Loucy (cell line): Measurements from ENCODE around the gene CD244.

Experiments used
- H2AFZ ChIP-seq: fragments of 200-600 bp; sonication (generic); 2 replicates; pipeline ENCODE4 v1.6.0; 2016; ENCODE audit warnings: antibody characterized with exemption, mild to moderate bottlenecking, low read length, moderate library complexity
- H3F3A ChIP-seq: fragments of 200-600 bp; 2 replicates; pipeline ENCODE4 v1.6.0; 2016; ENCODE audit warnings: antibody characterized with exemption, low read depth, mild to moderate bottlenecking
- H3K27me3 ChIP-seq: fragments of 200-600 bp; sonication (generic); 2 replicates; pipeline ENCODE4 v1.6.1; 2014; ENCODE audit warnings: low read length, mild to moderate bottlenecking; ENCODE audit not compliant: insufficient read depth, poor library complexity, severe bottlenecking
- H3K36me3 ChIP-seq: fragments of 200-600 bp; sonication (generic); 2 replicates; pipeline ENCODE4 v1.6.1; 2016; ENCODE audit warnings: low read length; ENCODE audit not compliant: insufficient read depth
- H3K4me1 ChIP-seq: fragments of 200-600 bp; sonication (generic); 2 replicates; pipeline ENCODE4 v1.5.1; 2014; ENCODE audit warnings: low read length, mild to moderate bottlenecking; ENCODE audit not compliant: insufficient read depth, poor library complexity, severe bottlenecking
- H3K4me2 ChIP-seq: fragments of 200-600 bp; sonication (generic); 2 replicates; pipeline ENCODE4 v1.6.0; 2014; ENCODE audit warnings: antibody characterized with exemption, low read length, low read depth, mild to moderate bottlenecking; ENCODE audit not compliant: poor library complexity, severe bottlenecking
- H3K4me3 ChIP-seq: fragments of 200-600 bp; sonication (generic); 2 replicates; pipeline ENCODE4 v1.5.1; 2014; ENCODE audit warnings: low read length, mild to moderate bottlenecking, mixed read lengths; ENCODE audit not compliant: poor library complexity, severe bottlenecking
- H3K79me2 ChIP-seq: fragments of 200-600 bp; sonication (generic); 2 replicates; pipeline ENCODE4 v1.6.1; 2014; ENCODE audit warnings: low read length; ENCODE audit not compliant: insufficient read depth
- H3K9ac ChIP-seq: fragments of 200-600 bp; sonication (generic); 2 replicates; pipeline ENCODE4 v1.6.0; 2014; ENCODE audit warnings: mild to moderate bottlenecking, low read depth, low read length, moderate library complexity; ENCODE audit not compliant: poor library complexity, severe bottlenecking
- H3K9me2 ChIP-seq: fragments of 200-600 bp; sonication (generic); replicated peaks from 2 replicates; pipeline ENCODE4 v1.6.1; 2016; ENCODE audit warnings: low read depth, low read length, mixed read lengths
- H3K9me3 ChIP-seq: fragments of 200-600 bp; sonication (generic); 2 replicates; pipeline ENCODE4 v1.6.1; 2014; ENCODE audit warnings: mild to moderate bottlenecking, antibody characterized with exemption, low read length, low read depth; ENCODE audit not compliant: insufficient read depth
- H4K20me1 ChIP-seq: fragments of 200-600 bp; sonication (generic); 2 replicates; pipeline ENCODE4 v1.6.0; 2014; ENCODE audit warnings: antibody characterized with exemption, low read length, mild to moderate bottlenecking; ENCODE audit not compliant: insufficient read depth, poor library complexity, severe bottlenecking
- CTCF ChIP-seq: fragments of 200-600 bp; sonication (generic); conservative IDR thresholded peaks from 2 replicates; pipeline ENCODE4 v1.5.1; 2014; ENCODE audit warnings: mild to moderate bottlenecking, antibody characterized with exemption, low read length
- EZH2phosphoT487 ChIP-seq: fragments of 200-600 bp; IDR thresholded peaks from 2 replicates; pipeline ENCODE4 v1.6.1; 2018; ENCODE audit warnings: antibody characterized with exemption, mild to moderate bottlenecking, moderate library complexity, borderline replicate concordance

CD244 gene

GRCh38 chr1:160853754-160854153 lies 8.9 kb downstream of the CD244 start:
- no peak for TF ChIP-seq CTCF
- Histone ChIP-seq H3K36me3 (peaks cover 6% of the 10 kb centered on the region; the same call in 1 of the 2 replicates), H3K79me2 (peaks cover 95% of the 10 kb centered on the region), H3K9ac (peak overlapping the region; percentile 86), H3K9me2 (no peaks in the 10 kb centered on the region), H2AFZ (no peak overlapping the region), H3K4me1 (peaks cover 71% of the 10 kb centered on the region), H3K4me3 (peak overlapping the region; percentile 29), H3K27me3 (no peaks in the 10 kb centered on the region), H3K9me3 (0 out of 2 replicates have a peak, but pooled peaks cover 3% of the 10 kb centered on the region), H3F3A (peaks cover 13% of the 10 kb centered on the region; the same call in 1 of the 2 replicates), H4K20me1 (peaks cover 5% of the 10 kb centered on the region), H3K4me2 (peak overlapping the region; percentile 96)

- H3K27me3 ChIP-seq, result no peaks in the 10 kb centered on the region
These were observed 9.7 kb downstream of the CD244 start for GRCh38 chr1:160853014-160853413.

GRCh38 chr1:160850993-160851392 lies 11.7 kb downstream of the CD244 start:
- peaks cover 64% of the 10 kb centered on the region for H3K4me1 ChIP-seq

More at GRCh38 chr1:160853014-160853413, 9.7 kb downstream of the CD244 start:
- Histone ChIP-seq H3K4me1 (peaks cover 71% of the 10 kb centered on the region), H3K36me3 (peaks cover 10% of the 10 kb centered on the region; the same call in 1 of the 2 replicates), H3K4me2 (no peak overlapping the region), H4K20me1 (peaks cover 9% of the 10 kb centered on the region), H3F3A (peaks cover 13% of the 10 kb centered on the region; the same call in 1 of the 2 replicates), H3K9ac (peak overlapping the region; percentile 86), H3K4me3 (no peak overlapping the region), H3K9me2 (no peaks in the 10 kb centered on the region), H3K79me2 (peaks cover 95% of the 10 kb centered on the region), H3K9me3 (0 out of 2 replicates have a peak, but pooled peaks cover 3% of the 10 kb centered on the region), H2AFZ (no peak overlapping the region)
- TF ChIP-seq EZH2phosphoT487 (no peak), CTCF (no peak)

More at GRCh38 chr1:160850993-160851392, 11.7 kb downstream of the CD244 start:
- Histone ChIP-seq H2AFZ (no peak overlapping the region), H3K4me2 (peak overlapping the region; percentile 41), H4K20me1 (peaks cover 9% of the 10 kb centered on the region), H3F3A (peaks cover 14% of the 10 kb centered on the region; the same call in 1 of the 2 replicates), H3K9me3 (0 out of 2 replicates have a peak, but pooled peaks cover 3% of the 10 kb centered on the region), H3K9ac (no peak overlapping the region), H3K79me2 (peaks cover 94% of the 10 kb centered on the region), H3K36me3 (peaks cover 10% of the 10 kb centered on the region; the same call in 1 of the 2 replicates), H3K9me2 (no peaks in the 10 kb centered on the region), H3K27me3 (no peaks in the 10 kb centered on the region), H3K4me3 (peak overlapping the region; percentile 45)
- no peak for TF ChIP-seq CTCF
- no peak for TF ChIP-seq EZH2phosphoT487
